Measurements from ENCODE around the gene GABBR2. TPM values are rescaled to one million over a fixed set of nuclear protein-coding genes. Genes with fewer than 3 reads are reported as not detected.

Gene GABBR2
- total and polyA plus RNA-seq, 2 of the 8 experiments (the other 6 are each of a cell fraction or from before 2014, with no cell fraction given) = 0.50 to 1.2 TPM

- TF ChIP-seq RFX5 (IDR thresholded peaks at IDR 0.05; ENCODE audit: borderline replicate concordance, low read depth, low read length) (no peak), HDAC6 (IDR thresholded peaks at IDR 0.05; ENCODE audit: low read depth, low read length) (no peak), NRF1 (IDR thresholded peaks at IDR 0.05; ENCODE audit: low read depth, low read length) (no peak), YY1 (IDR thresholded peaks at IDR 0.05; ENCODE audit: low read depth, low read length) (no peak), E2F6 (IDR thresholded peaks at IDR 0.05) (no peak), ATF3 (IDR thresholded peaks at IDR 0.05; ENCODE audit: insufficient read depth, low read depth, low read length) (no peak), SUZ12 (IDR thresholded peaks at IDR 0.05; ENCODE audit: low read length) (no peak), SP2 (IDR thresholded peaks at IDR 0.05; ENCODE audit: low read length) (no peak), BCL11A (IDR thresholded peaks at IDR 0.05; ENCODE audit: low read depth in 2 of 2, low read length in 2 of 2) (no peak), KDM5A (IDR thresholded peaks at IDR 0.05; ENCODE audit: low read length) (no peak)
Measured at GRCh38 chr9:98559561-98559960, 149.2 kb downstream of the GABBR2 start (continued).

Data from H1 (cell line).